OCI-LY3 (cell line): ENCODE results near the gene PTDSS2.

Experiments used
- H2AFZ ChIP-seq: fragments of 200-600, 300-600 bp; shearing (Covaris generic); 2 replicates; pipeline ENCODE4 v1.6.0; 2014; ENCODE audit warnings: antibody characterized with exemption, low read depth, low read length
- H3K27ac ChIP-seq: fragments of 200-600, 300-600 bp; sonication (generic); 2 replicates; pipeline ENCODE4 v1.5.1; 2014; ENCODE audit warnings: mild to moderate bottlenecking, low read length, moderate library complexity, mixed read lengths
- H3K27me3 ChIP-seq: fragments of 200-600, 300-600 bp; sonication (generic); 2 replicates; pipeline ENCODE4 v1.6.1; 2014; ENCODE audit warnings: low read depth, low read length, mixed read lengths
- H3K36me3 ChIP-seq: fragments of 200-600, 300-600 bp; sonication (generic); replicated peaks from 2 replicates; pipeline ENCODE3; 2014; ENCODE audit warnings: low read depth, low read length, mixed read lengths
- H3K4me1 ChIP-seq: fragments of 300-600, 200-600 bp; sonication (generic); 2 replicates; pipeline ENCODE4 v1.6.1; 2014; ENCODE audit warnings: low read length, mixed read lengths
- H3K4me2 ChIP-seq: fragments of 200-600, 300-600 bp; sonication (generic); 2 replicates; pipeline ENCODE4 v1.6.1; 2014; ENCODE audit warnings: low read length, mixed read lengths
- H3K4me3 ChIP-seq: fragments of 300-600, 200-600 bp; sonication (generic); 2 replicates; pipeline ENCODE4 v1.5.1; 2014; ENCODE audit warnings: antibody characterized with exemption, mild to moderate bottlenecking, low read length, moderate library complexity
- H3K79me2 ChIP-seq: fragments of 300-600, 200-600 bp; shearing (Covaris generic); 2 replicates; pipeline ENCODE4 v1.6.1; 2014; ENCODE audit warnings: mild to moderate bottlenecking, low read length, mixed read lengths
- H3K9ac ChIP-seq: fragments of 300-600, 200-600 bp; shearing (Covaris generic); 2 replicates; pipeline ENCODE4 v1.6.0; 2014; ENCODE audit warnings: mild to moderate bottlenecking, low read length, moderate library complexity
- H3K9me3 ChIP-seq: fragments of 200-600, 300-600 bp; shearing (Covaris generic); 2 replicates; pipeline ENCODE4 v1.6.1; 2014; ENCODE audit warnings: low read length, mixed read lengths; ENCODE audit not compliant: insufficient read depth
- H4K20me1 ChIP-seq: fragments of 200-600, 300-600 bp; sonication (generic); 2 replicates; pipeline ENCODE4 v1.6.1; 2016; ENCODE audit warnings: low read length, mixed read lengths; ENCODE audit not compliant: insufficient read depth
- EZH2phosphoT487 ChIP-seq: fragments of 200-600 bp; shearing (Covaris generic); IDR thresholded peaks from 2 replicates; pipeline ENCODE4 v1.6.1; 2018; ENCODE audit warnings: antibody characterized with exemption, mixed run types, low read depth
- TF ChIP-seq, protein P1 (sequence below): fragments of 200-600, 300-600 bp; sonication (generic); IDR thresholded peaks from 2 replicates; pipeline ENCODE4 v1.5.1; 2014; ENCODE audit warnings: antibody characterized with exemption, low read length, low read depth

The PTDSS2 gene

GRCh38 chr11:476416-476815 lies 26.3 kb downstream of the PTDSS2 start:
- Histone ChIP-seq H3K36me3 (peaks cover 8% of the 10 kb centered on the region), H3K4me1 (no peaks in the 10 kb centered on the region), H4K20me1 (no peaks in the 10 kb centered on the region), H3K27ac (no peak overlapping the region), H3K4me3 (no peak overlapping the region), H3K27me3 (no peaks in the 10 kb centered on the region), H3K9me3 (no peaks in the 10 kb centered on the region), H3K9ac (no peak overlapping the region), H2AFZ (no peak overlapping the region), H3K79me2 (peaks cover 10% of the 10 kb centered on the region), H3K4me2 (no peak overlapping the region)
- no peak for TF ChIP-seq EZH2phosphoT487
- TF ChIP-seq, protein P1, sequence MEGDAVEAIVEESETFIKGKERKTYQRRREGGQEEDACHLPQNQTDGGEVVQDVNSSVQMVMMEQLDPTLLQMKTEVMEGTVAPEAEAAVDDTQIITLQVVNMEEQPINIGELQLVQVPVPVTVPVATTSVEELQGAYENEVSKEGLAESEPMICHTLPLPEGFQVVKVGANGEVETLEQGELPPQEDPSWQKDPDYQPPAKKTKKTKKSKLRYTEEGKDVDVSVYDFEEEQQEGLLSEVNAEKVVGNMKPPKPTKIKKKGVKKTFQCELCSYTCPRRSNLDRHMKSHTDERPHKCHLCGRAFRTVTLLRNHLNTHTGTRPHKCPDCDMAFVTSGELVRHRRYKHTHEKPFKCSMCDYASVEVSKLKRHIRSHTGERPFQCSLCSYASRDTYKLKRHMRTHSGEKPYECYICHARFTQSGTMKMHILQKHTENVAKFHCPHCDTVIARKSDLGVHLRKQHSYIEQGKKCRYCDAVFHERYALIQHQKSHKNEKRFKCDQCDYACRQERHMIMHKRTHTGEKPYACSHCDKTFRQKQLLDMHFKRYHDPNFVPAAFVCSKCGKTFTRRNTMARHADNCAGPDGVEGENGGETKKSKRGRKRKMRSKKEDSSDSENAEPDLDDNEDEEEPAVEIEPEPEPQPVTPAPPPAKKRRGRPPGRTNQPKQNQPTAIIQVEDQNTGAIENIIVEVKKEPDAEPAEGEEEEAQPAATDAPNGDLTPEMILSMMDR: no peak

GRCh38 chr11:477052-477715 lies 27.1 kb downstream of the PTDSS2 start:
- Histone ChIP-seq H3K9ac (no peak overlapping the region), H3K36me3 (peaks cover 8% of the 10 kb centered on the region)

GRCh38 chr11:479311-479710 lies 29.2 kb downstream of the PTDSS2 start:
- Histone ChIP-seq H3K79me2 (peaks cover 14% of the 10 kb centered on the region), H3K27me3 (no peaks in the 10 kb centered on the region), H3K9ac (no peak overlapping the region), H3K9me3 (no peaks in the 10 kb centered on the region), H4K20me1 (no peaks in the 10 kb centered on the region), H2AFZ (no peak overlapping the region), H3K4me2 (no peak overlapping the region), H3K4me3 (no peak overlapping the region), H3K36me3 (peaks cover 8% of the 10 kb centered on the region), H3K27ac (no peak overlapping the region), H3K4me1 (no peaks in the 10 kb centered on the region)
- TF ChIP-seq EZH2phosphoT487: no peak
- TF ChIP-seq, protein P1: no peak

More at GRCh38 chr11:477052-477715, 27.1 kb downstream of the PTDSS2 start:
- H3K4me3 ChIP-seq: no peak overlapping the region
- no peak overlapping the region for H2AFZ ChIP-seq
- no peak overlapping the region for H3K27ac ChIP-seq
- no peaks in the 10 kb centered on the region for H3K4me1 ChIP-seq
- no peaks in the 10 kb centered on the region for H3K9me3 ChIP-seq
- peaks cover 9% of the 10 kb centered on the region for H3K79me2 ChIP-seq
- no peaks in the 10 kb centered on the region for H4K20me1 ChIP-seq
- H3K4me2 ChIP-seq: no peak overlapping the region
- TF ChIP-seq, protein P1: no peak
- no peak for TF ChIP-seq EZH2phosphoT487
- H3K27me3 ChIP-seq: no peaks in the 10 kb centered on the region

DNA sequence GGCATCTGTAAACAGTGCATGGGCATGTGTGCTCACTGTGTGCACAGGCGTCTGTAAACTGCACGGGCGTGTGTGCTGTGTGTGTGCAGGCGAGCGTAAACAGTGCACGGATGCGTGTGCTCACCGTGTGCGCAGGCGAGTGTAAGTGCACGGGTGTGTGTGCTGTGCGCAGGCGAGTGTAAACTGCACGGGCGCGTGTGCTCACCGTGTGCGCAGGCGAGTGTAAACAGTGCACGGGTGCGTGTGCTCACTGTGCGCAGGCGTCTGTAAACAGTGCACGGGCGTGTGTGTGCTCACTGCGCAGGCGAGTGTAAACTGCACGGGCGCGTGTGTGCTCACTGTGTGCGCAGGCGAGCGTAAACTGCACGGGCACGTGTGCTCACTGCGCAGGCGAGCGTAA lies 34.5 kb downstream of the PTDSS2 start:
- H3K4me2 ChIP-seq: no peak overlapping the region
- H3K27me3 ChIP-seq: no peaks in the 10 kb centered on the region
- no peaks in the 10 kb centered on the region for H3K9me3 ChIP-seq
- no peak overlapping the region for H2AFZ ChIP-seq
- no peak for TF ChIP-seq EZH2phosphoT487
- TF ChIP-seq, protein P1: no peak
- peaks cover 12% of the 10 kb centered on the region; the same call in 1 of the 2 replicates for H3K79me2 ChIP-seq
- H3K4me1 ChIP-seq: no peaks in the 10 kb centered on the region
- no peaks in the 10 kb centered on the region for H3K36me3 ChIP-seq
- H3K4me3 ChIP-seq: no peak overlapping the region
- H3K27ac ChIP-seq: no peak overlapping the region
- H4K20me1 ChIP-seq: no peaks in the 10 kb centered on the region
- H3K9ac ChIP-seq: no peak overlapping the region
